GM12892 (cell line): ENCODE data around the gene ABCC9.

Experiments
- POLR2A ChIP-seq: IDR thresholded peaks from 2 replicates; pipeline ENCODE4 v1.6.1; 2011; ENCODE audit warnings: low read depth, low read length, control low read depth
- POLR2AphosphoS5 ChIP-seq: IDR thresholded peaks from 2 replicates; pipeline ENCODE4 v1.6.1; 2011; ENCODE audit warnings: low read depth, low read length, control low read depth

DNA sequence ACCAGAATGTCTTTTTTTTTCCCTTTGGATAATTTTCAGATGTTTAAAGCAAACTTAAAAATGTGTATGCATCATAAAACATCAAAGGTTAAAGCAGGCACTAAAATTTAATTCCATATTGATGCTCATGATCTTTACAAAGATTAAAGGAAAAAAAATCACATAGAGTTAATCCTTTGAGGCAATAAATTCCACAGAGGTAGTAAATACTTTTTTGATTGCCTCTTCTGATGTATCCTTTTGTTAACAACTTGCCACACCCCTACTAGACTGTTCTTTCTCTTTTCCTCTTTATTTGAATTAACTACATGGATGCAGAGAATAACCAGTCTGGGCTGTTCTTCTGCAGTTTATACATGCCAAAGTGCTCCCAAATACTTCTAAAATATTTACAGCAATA is 121.5 kb downstream of the ABCC9 start:
- TF ChIP-seq POLR2A (no peak), POLR2AphosphoS5 (no peak)
